ENCODE results near the gene SLC24A4. TPM values are rescaled to one million over a fixed set of nuclear protein-coding genes. Genes with fewer than 3 reads are reported as not detected.

SLC24A4 gene
- total RNA-seq, 3 donors from 2014 or later (not counting 1 experiment from before 2014, with no cell fraction given), result 1.1 to 3.2 (median 2.1) TPM

DNA sequence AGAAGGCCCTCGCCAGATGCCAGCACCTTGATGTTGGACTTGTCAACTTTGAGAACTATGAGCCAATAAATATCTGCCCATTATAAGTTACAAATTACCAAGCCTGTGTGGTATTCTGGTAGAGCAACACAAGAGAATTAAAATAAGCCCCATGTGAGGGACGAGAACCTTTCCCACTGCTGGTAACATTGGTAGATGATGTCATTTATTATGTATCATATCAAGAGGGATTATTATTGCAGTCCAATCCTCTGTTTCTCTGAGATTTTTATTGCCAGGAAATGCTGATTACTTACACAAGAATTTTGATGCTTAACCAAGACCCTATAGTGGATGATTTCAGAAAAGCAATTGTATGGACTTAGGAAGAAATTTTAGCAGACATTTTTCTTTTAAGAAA is 40.3 kb upstream of the SLC24A4 start:
- intact Hi-C loops (cut with micrococcal nuclease), result no loop called here
- Histone ChIP-seq H3K36me3 (ENCODE audit: control insufficient read depth, insufficient read depth, low read length) (no peaks in the 10 kb centered on the region), H3K27me3 (ENCODE audit: control insufficient read depth, insufficient read depth, low read length) (no peaks in the 10 kb centered on the region), H3K4me1 (ENCODE audit: control insufficient read depth, insufficient read depth, low read length) (no peaks in the 10 kb centered on the region), H3K27ac (ENCODE audit: low read length) (no peak overlapping the region), H3K9me3 (ENCODE audit: control insufficient read depth, insufficient read depth, low read length) (no peaks in the 10 kb centered on the region), H3K4me3 (ENCODE audit: low read length) (no peak overlapping the region)
- Mint-ChIP-seq H3K27ac (no peak overlapping the region), H3K4me3 (no peak overlapping the region), H3K27me3 (ENCODE audit: low read depth in 2 of 2) (peaks cover 0 to 3% of the 10 kb centered on the region in 2 donors), H3K9me3 (no peaks in the 10 kb centered on the region), H3K4me1 (peaks cover 4 to 6% of the 10 kb centered on the region in 2 donors), H3K36me3 (no peaks in the 10 kb centered on the region)
- ATAC-seq (no peak), DNase-seq (no peak)
- TF ChIP-seq, protein P1, sequence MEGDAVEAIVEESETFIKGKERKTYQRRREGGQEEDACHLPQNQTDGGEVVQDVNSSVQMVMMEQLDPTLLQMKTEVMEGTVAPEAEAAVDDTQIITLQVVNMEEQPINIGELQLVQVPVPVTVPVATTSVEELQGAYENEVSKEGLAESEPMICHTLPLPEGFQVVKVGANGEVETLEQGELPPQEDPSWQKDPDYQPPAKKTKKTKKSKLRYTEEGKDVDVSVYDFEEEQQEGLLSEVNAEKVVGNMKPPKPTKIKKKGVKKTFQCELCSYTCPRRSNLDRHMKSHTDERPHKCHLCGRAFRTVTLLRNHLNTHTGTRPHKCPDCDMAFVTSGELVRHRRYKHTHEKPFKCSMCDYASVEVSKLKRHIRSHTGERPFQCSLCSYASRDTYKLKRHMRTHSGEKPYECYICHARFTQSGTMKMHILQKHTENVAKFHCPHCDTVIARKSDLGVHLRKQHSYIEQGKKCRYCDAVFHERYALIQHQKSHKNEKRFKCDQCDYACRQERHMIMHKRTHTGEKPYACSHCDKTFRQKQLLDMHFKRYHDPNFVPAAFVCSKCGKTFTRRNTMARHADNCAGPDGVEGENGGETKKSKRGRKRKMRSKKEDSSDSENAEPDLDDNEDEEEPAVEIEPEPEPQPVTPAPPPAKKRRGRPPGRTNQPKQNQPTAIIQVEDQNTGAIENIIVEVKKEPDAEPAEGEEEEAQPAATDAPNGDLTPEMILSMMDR (IDR thresholded peaks at IDR 0.05), result no peak
- 89% methylated on average over 2 of the region's 2 CpGs for WGBS (ENCODE audit: insufficient coverage)

DNA sequence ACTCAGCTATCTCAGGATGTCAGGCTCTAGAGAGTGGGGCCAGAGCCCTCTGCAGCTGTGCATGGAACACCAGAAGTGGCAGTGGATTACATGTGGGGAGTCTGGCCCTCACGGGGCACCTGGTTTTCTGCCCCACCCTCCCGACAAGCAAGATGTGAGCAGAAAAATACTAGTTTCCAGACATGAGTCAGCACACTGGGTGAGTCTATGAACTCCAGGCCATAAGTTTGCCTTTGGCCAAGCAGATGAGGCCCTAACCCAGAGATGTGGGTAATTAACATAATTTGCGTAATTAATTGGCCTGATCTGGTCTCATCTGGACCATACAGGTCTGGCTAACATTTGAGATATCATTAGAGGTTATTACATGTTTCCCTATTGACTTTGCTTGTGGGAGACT is 37.7 kb upstream of the SLC24A4 start:
- no peak overlapping the region for H3K27ac ChIP-seq (ENCODE audit: low read length)
- no peak overlapping the region for H3K4me3 ChIP-seq (ENCODE audit: low read length)
- Mint-ChIP-seq H3K27me3 (ENCODE audit: low read depth in 2 of 2) (peaks cover 10 to 13% of the 10 kb centered on the region in 2 donors), H3K36me3 (no peaks in the 10 kb centered on the region), H3K4me1 (peaks cover 4 to 6% of the 10 kb centered on the region in 2 donors), H3K9me3 (no peaks in the 10 kb centered on the region), H3K27ac (no peak overlapping the region), H3K4me3 (no peak overlapping the region)
- H3K36me3 ChIP-seq (ENCODE audit: control insufficient read depth, insufficient read depth, low read length), result no peaks in the 10 kb centered on the region
- TF ChIP-seq, protein P1 (IDR thresholded peaks at IDR 0.05), result no peak
- H3K27me3 ChIP-seq (ENCODE audit: control insufficient read depth, insufficient read depth, low read length), result no peaks in the 10 kb centered on the region
- intact Hi-C loops (cut with micrococcal nuclease), result no loop called here
- no peaks in the 10 kb centered on the region for H3K4me1 ChIP-seq (ENCODE audit: control insufficient read depth, insufficient read depth, low read length)
- WGBS (ENCODE audit: insufficient coverage), result 73% methylated on average over 3 of the region's 3 CpGs
- no peak for ATAC-seq
- no peak for DNase-seq
- H3K9me3 ChIP-seq (ENCODE audit: control insufficient read depth, insufficient read depth, low read length), result no peaks in the 10 kb centered on the region

DNA sequence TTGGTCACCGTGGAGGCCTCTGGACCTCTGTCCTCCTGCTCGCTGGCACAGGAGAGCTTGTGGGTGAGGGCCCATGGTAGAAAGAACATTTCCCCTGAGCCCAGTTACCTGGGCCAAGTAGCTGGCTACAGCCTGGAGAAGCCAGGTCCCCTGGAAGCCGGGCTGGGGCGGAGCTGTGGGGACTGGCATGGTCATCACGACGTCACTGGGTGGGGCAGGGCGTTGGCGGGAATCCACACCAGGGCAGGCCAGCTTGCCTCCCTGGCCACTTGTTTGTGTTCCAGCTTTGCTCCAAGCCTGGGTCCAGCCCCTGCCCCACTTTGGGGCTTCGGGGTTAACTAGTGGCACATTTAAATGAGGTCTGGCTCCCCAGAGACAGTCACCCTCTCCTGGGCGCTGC is 35.0 kb upstream of the SLC24A4 start:
- DNase-seq, result no peak
- TF ChIP-seq, protein P1 (IDR thresholded peaks at IDR 0.05), result no peak
- H3K4me1 ChIP-seq (ENCODE audit: control insufficient read depth, insufficient read depth, low read length), result no peaks in the 10 kb centered on the region
- no peak overlapping the region for H3K4me3 Mint-ChIP-seq
- intact Hi-C loops (cut with micrococcal nuclease), result no loop called here
- no peak overlapping the region for H3K27ac ChIP-seq (ENCODE audit: low read length)
- H3K27me3 ChIP-seq (ENCODE audit: control insufficient read depth, insufficient read depth, low read length), result no peaks in the 10 kb centered on the region
- no peaks in the 10 kb centered on the region for H3K9me3 ChIP-seq (ENCODE audit: control insufficient read depth, insufficient read depth, low read length)
- 86% methylated on average over 10 of the region's 10 CpGs for WGBS (ENCODE audit: insufficient coverage)
- H3K4me3 ChIP-seq (ENCODE audit: low read length), result no peak overlapping the region
- no peaks in the 10 kb centered on the region for H3K9me3 Mint-ChIP-seq
- peaks cover 13 to 17% of the 10 kb centered on the region in 2 donors for H3K27me3 Mint-ChIP-seq (ENCODE audit: low read depth in 2 of 2)
- ATAC-seq, result no peak
- no peaks in the 10 kb centered on the region for H3K36me3 Mint-ChIP-seq
- H3K27ac Mint-ChIP-seq, result no peak overlapping the region
- H3K36me3 ChIP-seq (ENCODE audit: control insufficient read depth, insufficient read depth, low read length), result no peaks in the 10 kb centered on the region
- no peaks in the 10 kb centered on the region for H3K4me1 Mint-ChIP-seq

DNA sequence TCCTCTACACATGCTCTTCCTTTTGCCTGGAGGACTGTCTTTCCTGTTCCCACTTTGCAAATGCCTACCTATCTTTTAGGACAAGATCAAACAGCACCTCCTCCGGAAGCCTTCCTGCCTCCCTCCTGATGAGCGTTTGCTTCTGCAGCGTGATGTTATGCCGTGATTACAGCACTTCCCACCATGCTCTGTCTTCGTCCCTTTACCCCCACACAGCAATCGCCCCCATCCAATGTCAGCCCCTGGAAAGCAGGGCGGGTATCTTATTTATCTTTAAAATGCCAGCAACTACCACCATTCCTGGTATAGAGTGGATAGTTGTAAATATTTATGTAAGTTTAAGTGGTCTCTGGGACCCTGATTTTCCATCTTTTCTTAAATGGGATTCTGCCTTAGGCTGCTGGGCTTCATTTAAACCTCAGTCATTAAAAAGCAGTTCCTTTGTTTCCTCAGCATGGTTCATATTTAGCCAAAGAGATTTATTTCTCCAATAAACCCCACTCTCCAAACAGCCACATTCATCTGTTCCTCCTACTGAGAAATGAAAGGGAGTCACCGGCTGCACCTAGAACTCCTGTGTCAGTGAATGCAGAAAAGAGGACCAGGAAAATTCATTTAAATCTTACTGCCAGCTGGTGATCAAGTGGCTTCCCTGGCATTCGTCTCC is 33.8 kb upstream of the SLC24A4 start:
- Histone ChIP-seq H3K9me3 (ENCODE audit: control insufficient read depth, insufficient read depth, low read length) (no peaks in the 10 kb centered on the region), H3K27ac (ENCODE audit: low read length) (no peak overlapping the region), H3K4me3 (ENCODE audit: low read length) (no peak overlapping the region), H3K36me3 (ENCODE audit: control insufficient read depth, insufficient read depth, low read length) (no peaks in the 10 kb centered on the region), H3K4me1 (ENCODE audit: control insufficient read depth, insufficient read depth, low read length) (no peaks in the 10 kb centered on the region), H3K27me3 (ENCODE audit: control insufficient read depth, insufficient read depth, low read length) (no peaks in the 10 kb centered on the region)
- intact Hi-C loops (cut with micrococcal nuclease), result no loop called here
- no peak overlapping the region for H3K4me3 Mint-ChIP-seq
- DNase-seq, result no peak
- no peak overlapping the region for H3K27ac Mint-ChIP-seq
- WGBS (ENCODE audit: insufficient coverage), result 82% methylated on average over 7 of the region's 9 CpGs
- H3K36me3 Mint-ChIP-seq, result no peaks in the 10 kb centered on the region
- no peaks in the 10 kb centered on the region for H3K4me1 Mint-ChIP-seq
- ATAC-seq, result no peak
- no peaks in the 10 kb centered on the region for H3K9me3 Mint-ChIP-seq
- TF ChIP-seq, protein P1 (IDR thresholded peaks at IDR 0.05), result no peak
- H3K27me3 Mint-ChIP-seq (ENCODE audit: low read depth in 2 of 2), result peaks cover 13 to 17% of the 10 kb centered on the region in 2 donors
